Liver (tissue), 9 donors: ENCODE data around the gene PALLD. TPM values are rescaled to one million over a fixed set of nuclear protein-coding genes. Genes with fewer than 3 reads are reported as not detected.

Source experiments
- DNase-seq: peaks from one replicate; pipeline ENCODE4 v3.0.0-alpha.2; 2017; ENCODE audit warnings: low spot score
- H3K27ac ChIP-seq, 2 donors: one replicate each; pipeline ENCODE4 v1.7.0; 2013; ENCODE audit warnings: inconsistent platforms in 2 of 2, low read length in 2 of 2, control low read depth in 1 of 2, low read depth in 1 of 2, mild to moderate bottlenecking in 1 of 2
- H3K27me3 ChIP-seq, 4 donors: one replicate each; pipeline versions ENCODE4 v1.6.1 to v1.7.0; 2013; ENCODE audit warnings: low read length in 3 of 4, inconsistent platforms in 1 of 4, mild to moderate bottlenecking in 1 of 4, moderate library complexity in 1 of 4; ENCODE audit not compliant: control insufficient read depth in 4 of 4, insufficient read depth in 4 of 4
- H3K36me3 ChIP-seq, 4 donors: one replicate each; pipeline versions ENCODE4 v1.6.1 to v1.7.0; 2013; ENCODE audit warnings: low read length in 3 of 4, mild to moderate bottlenecking in 3 of 4, low read depth in 1 of 4, moderate library complexity in 1 of 4; ENCODE audit not compliant: control insufficient read depth in 4 of 4, insufficient read depth in 3 of 4
- H3K4me1 ChIP-seq, 4 donors: one replicate each; pipeline versions ENCODE4 v1.6.1 to v1.7.0; 2013; ENCODE audit warnings: low read length in 3 of 4, mild to moderate bottlenecking in 3 of 4, moderate library complexity in 1 of 4; ENCODE audit not compliant: control insufficient read depth in 4 of 4, insufficient read depth in 4 of 4
- H3K4me3 ChIP-seq, 3 donors: one replicate each; pipeline versions ENCODE4 v1.6.1 to v1.7.0; 2013; ENCODE audit warnings: low read length in 3 of 3, control low read depth in 1 of 3, low read depth in 1 of 3, mild to moderate bottlenecking in 1 of 3
- H3K9ac ChIP-seq, 2 donors: one replicate each; pipeline ENCODE4 v1.7.0; 2013; ENCODE audit warnings: low read length in 2 of 2, mild to moderate bottlenecking in 2 of 2, moderate library complexity in 2 of 2, control low read depth in 1 of 2, low read depth in 1 of 2
- H3K9me3 ChIP-seq, 4 donors: one replicate each; pipeline versions ENCODE4 v1.6.1 to v1.7.0; 2013; ENCODE audit warnings: low read length in 3 of 4; ENCODE audit not compliant: control insufficient read depth in 4 of 4
- ATF3 ChIP-seq: IDR thresholded peaks from 2 replicates; pipeline ENCODE4 v1.6.1; 2016; ENCODE audit warnings: antibody characterized with exemption
- CTCF ChIP-seq: fragments of 150-350 bp; IDR thresholded peaks from 2 replicates; pipeline ENCODE4 v1.5.1; 2017; ENCODE audit warnings: improper control_type of control experiment, low read depth, low read length; ENCODE audit not compliant: missing input control
- EGR1 ChIP-seq, 2 donors: IDR thresholded peaks; 2 replicates each; pipeline ENCODE4 v1.6.1; 2016 to 2018; ENCODE audit warnings: antibody characterized with exemption in 2 of 2, low read depth in 2 of 2
- FOXA1 ChIP-seq: IDR thresholded peaks from 2 replicates; pipeline ENCODE4 v1.6.1; 2016; ENCODE audit warnings: antibody characterized with exemption
- FOXA2 ChIP-seq: IDR thresholded peaks from 2 replicates; pipeline ENCODE4 v1.6.1; 2016; ENCODE audit warnings: antibody characterized with exemption
- GABPA ChIP-seq, 2 donors: IDR thresholded peaks in 1 of 2; conservative IDR thresholded peaks in 1 of 2; 2 replicates each; pipeline ENCODE4 v1.6.1; 2016; ENCODE audit warnings: antibody characterized with exemption in 2 of 2, mild to moderate bottlenecking in 1 of 2, moderate library complexity in 1 of 2
- HNF4A ChIP-seq, 2 donors: conservative IDR thresholded peaks; 2 replicates each; pipeline ENCODE4 v1.6.1; 2016; ENCODE audit warnings: antibody characterized with exemption in 2 of 2, mild to moderate bottlenecking in 2 of 2
- JUND ChIP-seq, 2 donors: IDR thresholded peaks; 2 replicates each; pipeline ENCODE4 v1.6.1; 2016; ENCODE audit warnings: antibody characterized with exemption in 2 of 2
- MAX ChIP-seq: IDR thresholded peaks from 2 replicates; pipeline ENCODE4 v1.6.1; 2016; ENCODE audit warnings: antibody characterized with exemption
- RAD21 ChIP-seq, 2 donors: IDR thresholded peaks; 2 replicates each; pipeline ENCODE4 v1.6.1; 2016; ENCODE audit warnings: antibody characterized with exemption in 2 of 2, mild to moderate bottlenecking in 2 of 2
- REST ChIP-seq: IDR thresholded peaks from 2 replicates; pipeline ENCODE4 v1.6.1; 2016; ENCODE audit warnings: antibody characterized with exemption, mild to moderate bottlenecking
- RXRA ChIP-seq, 2 donors: IDR thresholded peaks; 2 replicates each; pipeline ENCODE4 v1.6.1; 2017 to 2018; ENCODE audit warnings: antibody characterized with exemption in 2 of 2, mild to moderate bottlenecking in 1 of 2
- SP1 ChIP-seq: IDR thresholded peaks from 2 replicates; pipeline ENCODE4 v1.6.1; 2018; ENCODE audit warnings: antibody characterized with exemption, mild to moderate bottlenecking
- YY1 ChIP-seq: IDR thresholded peaks from 2 replicates; pipeline ENCODE4 v1.6.1; 2016; ENCODE audit warnings: antibody characterized with exemption, mild to moderate bottlenecking
- ZBTB33 ChIP-seq: IDR thresholded peaks from 2 replicates; pipeline ENCODE4 v1.6.1; 2016; ENCODE audit warnings: antibody characterized with exemption
- WGBS: extraction: QIAGEN DNeasy Blood & Tissue Kit; methylation state at CpG from one replicate; pipeline ENCODE4 v1.1.7; 2013; 5-methylcytosine and 5-hydroxymethylcytosine counted together
- polyA plus RNA-seq, 2 donors: library from polyadenylated mRNA; stranded (reverse) in 1 of 2; unstranded in 1 of 2; fragments of 200-250 nt in 1 of 2; fragments of >200 nt in 1 of 2; fragmentation: Nextera tagmentation in 1 of 2; extraction: Ambion mirVana in 1 of 2; gene quantifications; one replicate each; pipeline versions ENCODE4 v1.2.1 to v1.2.3, GENCODE V29; 2013 to 2015
- total RNA-seq, 2 donors: library from RNA; depleted of rRNA; stranded (reverse); fragments of >200 nt; gene quantifications; one replicate each; pipeline ENCODE4 v1.2.3, GENCODE V29; 2014
- donor health status: healthy.
- donor health status: healthy.
- donor health status: healthy.
- donor health status: healthy.
- donor health status: healthy.

Gene PALLD
- total and polyA plus RNA-seq, 4 donors, result 9.0 to 26.3 (median 14.7) TPM

- Histone ChIP-seq H3K27me3 (no peaks in the 10 kb centered on the region), H3K27ac (no peak overlapping the region), H3K4me3 (no peak overlapping the region), H3K9me3 (peaks cover 0 to 11% (median 5%) of the 10 kb centered on the region in 4 donors), H3K9ac (no peak overlapping the region), H3K4me1 (no peaks in the 10 kb centered on the region), H3K36me3 (no peaks in the 10 kb centered on the region)
- no peak for TF ChIP-seq MAX
- DNase-seq, result no peak
- WGBS, result 79% methylated on average over 4 of the region's 4 CpGs
Measured at GRCh38 chr4:168781341-168781740, 284.5 kb downstream of the PALLD start.

GRCh38 chr4:168781926-168782325 is 285.1 kb downstream of the PALLD start:
- H3K4me3 ChIP-seq, result no peak overlapping the region
- no peaks in the 10 kb centered on the region for H3K27me3 ChIP-seq
- no peak overlapping the region for H3K27ac ChIP-seq
- H3K9ac ChIP-seq, result no peak overlapping the region
- DNase-seq, result no peak
- peaks cover 0 to 5% (median 1%) of the 10 kb centered on the region in 4 donors for H3K9me3 ChIP-seq
- WGBS, result 89% methylated on average over 4 of the region's 4 CpGs
- H3K36me3 ChIP-seq, result no peaks in the 10 kb centered on the region
- H3K4me1 ChIP-seq, result no peaks in the 10 kb centered on the region
- no peak for TF ChIP-seq RAD21 (IDR thresholded peaks at IDR 0.05)
- TF ChIP-seq RXRA (IDR thresholded peaks at IDR 0.05), result no peak
- no peak for TF ChIP-seq FOXA2
- no peak for TF ChIP-seq REST
- TF ChIP-seq CTCF, result no peak
- TF ChIP-seq SP1, result no peak
- TF ChIP-seq ATF3, result no peak
- no peak for TF ChIP-seq FOXA1
- TF ChIP-seq YY1, result no peak
- no peak for TF ChIP-seq JUND (IDR thresholded peaks at IDR 0.05)
- no peak for TF ChIP-seq MAX
- no peak for TF ChIP-seq ZBTB33
- TF ChIP-seq HNF4A (conservative IDR thresholded peaks at IDR 0.05), result no peak
- no peak for TF ChIP-seq EGR1 (IDR thresholded peaks at IDR 0.05; ENCODE audit: low read depth in 2 of 2)
- TF ChIP-seq GABPA (IDR thresholded peaks at IDR 0.05 in 1 of 2, conservative IDR thresholded peaks at IDR 0.05 in 1 of 2), result no peak
